ENCODE data around the gene PVALEF.

The PVALEF gene

DNA sequence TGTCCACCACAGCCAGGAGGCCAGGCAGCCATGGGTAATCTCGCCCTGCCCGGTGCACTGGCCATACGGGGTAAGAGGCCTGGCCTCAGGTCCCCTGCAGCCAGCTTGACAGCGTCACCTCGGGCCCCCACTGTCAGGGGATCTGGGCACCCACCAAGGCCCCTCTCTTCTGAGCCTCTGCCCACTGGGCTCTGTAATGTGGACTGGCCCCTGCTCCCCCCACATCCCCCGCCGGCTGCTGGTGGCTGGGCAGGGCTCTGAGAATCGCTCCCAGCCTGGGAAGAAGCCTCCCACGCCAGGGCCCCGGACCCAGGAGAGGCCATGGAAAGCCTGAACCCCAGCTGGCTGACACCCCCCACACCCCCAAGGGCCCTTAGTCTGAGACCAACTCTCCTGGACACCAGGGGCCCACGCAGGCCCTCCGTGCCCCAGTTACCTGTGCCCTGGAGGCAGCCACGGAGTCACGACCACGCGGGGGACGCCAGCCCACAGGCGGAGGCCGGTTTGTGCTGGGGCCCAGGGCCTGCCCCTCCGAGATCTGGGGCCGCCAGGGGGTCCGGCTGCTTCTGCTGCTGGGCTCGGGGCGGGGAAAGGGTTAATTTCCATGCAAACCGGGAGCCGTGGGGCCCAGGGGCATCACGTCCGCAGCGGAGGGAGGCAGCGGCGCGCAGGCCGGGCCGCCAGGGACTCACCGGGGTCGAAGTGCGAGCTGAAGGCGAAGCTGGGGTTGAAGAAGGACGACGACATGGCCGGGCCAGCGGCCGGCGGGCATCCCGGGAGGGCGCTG, at the start of gene PVALEF:
Gene PVALEF, plus strand, starts transcription at position 262 of the 787 bp plus-strand sequence. CDS start 15,720 bp downstream, outside the sequence.
- peaks cover 66% of the 10 kb centered on the region for H3K27me3 ChIP-seq
- peaks cover 81% of the 10 kb centered on the region for H3K4me1 ChIP-seq
- H3K27ac ChIP-seq = peak within 1 kb of the TSS; percentile 14
- peak within 1 kb of the TSS; percentile 90 for H3K4me2 ChIP-seq
- H3K9ac ChIP-seq = 0 out of 2 replicates have a peak within 1 kb of the TSS, but pooled peaks have one; percentile 12
- H3K36me3 ChIP-seq = no peaks in the 10 kb centered on the region
- peak within 1 kb of the TSS; percentile 64 for H3K4me3 ChIP-seq
- TF ChIP-seq Cebpa-rat (IDR thresholded peaks at IDR 0.05) = no peak
- H4K20me1 ChIP-seq = peaks cover 19% of the 10 kb centered on the region
- H3K9me3 ChIP-seq = no peaks in the 10 kb centered on the region

DNA sequence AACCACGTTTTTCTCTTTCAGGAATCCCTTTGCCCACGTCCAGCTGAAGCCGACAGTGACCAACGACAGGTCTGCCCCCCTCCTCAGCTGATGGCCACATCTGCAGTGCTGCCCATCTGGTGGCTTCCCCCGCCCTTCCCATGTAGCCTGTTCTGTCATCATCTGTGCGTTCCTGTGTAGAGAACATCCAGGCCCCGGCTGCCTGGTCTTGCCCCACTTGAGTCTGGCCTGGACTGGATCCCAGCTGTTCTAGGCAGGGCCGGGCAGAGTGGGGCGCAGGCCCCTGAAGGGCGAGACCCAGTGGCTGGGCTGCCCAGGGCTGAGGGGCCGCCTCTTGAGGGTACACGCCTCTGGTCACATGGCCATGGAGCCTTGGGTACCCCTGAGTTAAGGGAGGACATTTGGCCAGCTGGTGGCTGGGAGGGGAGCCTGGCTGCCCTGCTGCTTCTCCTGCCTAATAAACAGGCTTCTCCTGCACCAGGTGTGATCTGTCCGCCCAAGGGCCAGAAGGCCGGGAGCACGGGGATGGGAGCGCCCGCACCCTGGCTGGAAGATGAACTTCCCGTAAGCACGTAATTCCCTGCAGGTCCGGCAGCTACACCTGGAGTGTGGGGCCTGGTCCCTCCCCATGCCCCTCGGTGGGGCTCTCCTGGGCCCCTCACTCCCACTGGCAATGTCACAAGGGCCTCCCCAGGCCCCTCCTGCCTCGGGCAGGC, 49.4 kb upstream of the PVALEF start:
- H3K9me3 ChIP-seq = no peaks in the 10 kb centered on the region
- no peak overlapping the region for H3K9ac ChIP-seq
- no peak for TF ChIP-seq Cebpa-rat (IDR thresholded peaks at IDR 0.05)
- H3K4me1 ChIP-seq = peaks cover 62% of the 10 kb centered on the region
- H3K27me3 ChIP-seq = peaks cover 73% of the 10 kb centered on the region
- peaks cover 51% of the 10 kb centered on the region for H4K20me1 ChIP-seq
- H3K4me2 ChIP-seq = peak overlapping the region; percentile 79
- no peak overlapping the region for H3K27ac ChIP-seq
- peak overlapping the region; percentile 25 for H3K4me3 ChIP-seq
- H3K36me3 ChIP-seq = no peaks in the 10 kb centered on the region

DNA sequence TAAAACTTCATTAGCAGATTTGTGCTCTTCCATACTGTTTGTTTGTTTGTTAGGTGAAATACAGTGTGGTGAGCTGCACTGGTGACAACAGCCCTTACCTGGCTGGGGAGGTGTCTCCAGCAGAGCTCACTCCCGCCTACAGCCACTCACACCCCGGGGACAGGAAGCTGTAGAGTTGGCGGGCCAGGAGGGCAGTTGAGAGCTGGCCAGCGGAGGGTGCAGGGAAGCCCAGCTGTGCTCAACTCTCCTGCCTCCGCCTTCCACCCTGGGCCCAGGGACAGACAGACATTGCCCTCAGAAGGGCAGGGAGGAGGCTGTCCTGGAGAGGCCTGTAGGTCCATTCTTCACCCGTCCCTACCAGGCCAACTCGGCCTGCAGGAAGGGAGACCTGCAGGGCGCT, 48.6 kb upstream of the PVALEF start:
- Histone ChIP-seq H3K4me1 (peaks cover 57% of the 10 kb centered on the region), H3K9ac (no peak overlapping the region), H3K4me3 (no peak overlapping the region)

DNA sequence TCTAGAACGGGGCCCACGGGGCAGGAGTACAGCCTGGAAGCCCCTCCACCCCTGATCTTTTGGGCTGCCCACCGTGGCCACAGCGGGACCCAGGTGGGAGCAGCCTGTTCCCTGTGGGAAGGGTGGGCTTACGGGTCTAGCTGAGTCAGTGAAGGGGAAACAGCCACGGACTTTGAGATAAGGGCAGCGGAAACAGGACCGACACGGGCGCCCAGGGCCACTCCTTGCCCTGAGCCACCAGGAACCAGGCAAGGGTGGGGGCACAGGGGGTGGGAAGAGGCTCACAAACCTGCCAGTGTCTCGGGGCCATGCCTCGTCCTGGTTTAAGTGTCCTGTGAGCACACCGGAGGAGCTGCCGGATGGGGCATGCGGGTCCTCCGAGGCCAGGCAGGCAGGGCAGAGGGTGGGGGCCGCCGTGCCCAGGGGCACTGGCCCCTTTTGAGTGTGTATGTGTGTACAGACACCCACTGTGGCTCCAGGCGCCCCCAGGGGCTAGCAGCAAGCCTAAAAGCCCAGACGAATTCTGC, 47.6 kb upstream of the PVALEF start:
- TF ChIP-seq Cebpa-rat (IDR thresholded peaks at IDR 0.05) = no peak
- Histone ChIP-seq H3K4me2 (peak overlapping the region; percentile 79; the same call in 1 of the 2 replicates), H3K9ac (no peak overlapping the region), H3K9me3 (no peaks in the 10 kb centered on the region), H3K36me3 (no peaks in the 10 kb centered on the region), H3K27me3 (peaks cover 56% of the 10 kb centered on the region), H3K4me1 (peaks cover 57% of the 10 kb centered on the region), H4K20me1 (peaks cover 34% of the 10 kb centered on the region), H3K4me3 (no peak overlapping the region), H3K27ac (no peak overlapping the region)

More for the DNA sequence above, 48.6 kb upstream of the PVALEF start:
- Histone ChIP-seq H3K9me3 (no peaks in the 10 kb centered on the region), H3K27me3 (peaks cover 65% of the 10 kb centered on the region), H3K4me2 (peak overlapping the region; percentile 79), H4K20me1 (peaks cover 43% of the 10 kb centered on the region), H3K36me3 (no peaks in the 10 kb centered on the region), H3K27ac (no peak overlapping the region)
- no peak for TF ChIP-seq Cebpa-rat (IDR thresholded peaks at IDR 0.05)

DNA sequence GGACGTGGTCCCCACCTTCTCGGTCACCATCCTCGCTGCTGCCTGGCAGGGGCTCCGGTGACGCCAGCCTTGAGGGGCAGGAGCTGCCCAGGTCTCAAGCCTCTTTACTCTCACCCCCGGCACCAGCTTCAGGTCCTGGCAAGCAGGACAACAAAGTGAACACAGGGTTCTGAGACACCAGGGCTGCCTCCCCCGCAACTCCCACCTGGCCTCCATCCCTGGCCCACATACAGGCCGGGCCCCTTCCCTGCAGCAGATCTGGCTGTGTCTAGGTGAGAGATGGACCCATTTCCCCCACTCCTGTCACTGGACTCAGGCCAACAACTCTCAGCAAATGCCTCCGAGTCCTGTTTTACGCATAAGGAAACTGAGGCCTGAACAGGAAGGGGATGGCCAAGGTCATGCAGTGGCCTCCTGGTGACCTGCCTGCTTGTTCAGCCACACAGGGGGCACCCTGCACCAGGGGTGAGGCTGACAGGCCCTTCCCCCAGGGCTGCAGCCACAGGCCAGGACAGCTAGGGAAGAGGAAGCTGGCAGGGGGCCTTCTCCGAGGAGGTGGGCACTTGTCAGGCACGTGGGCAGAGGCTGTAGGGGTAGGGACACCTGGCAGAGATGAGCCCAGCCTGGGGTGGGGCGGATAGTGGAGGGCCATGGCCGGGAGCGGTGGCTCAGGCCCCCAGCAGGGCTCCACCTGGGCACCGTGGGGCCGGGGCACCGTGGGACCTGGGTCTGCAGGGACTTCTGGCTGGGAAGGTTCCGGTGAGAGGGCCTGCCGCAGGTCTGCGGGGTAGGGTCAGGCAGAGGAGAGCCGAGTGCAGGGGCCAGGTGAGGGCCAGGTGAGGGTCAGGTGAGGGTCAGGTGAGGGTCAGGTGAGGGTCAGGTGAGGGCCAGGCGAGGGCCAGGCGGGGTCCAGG, 46.7 kb upstream of the PVALEF start:
- H3K9me3 ChIP-seq = no peaks in the 10 kb centered on the region
- H3K27me3 ChIP-seq = peaks cover 52% of the 10 kb centered on the region
- H3K4me3 ChIP-seq = no peak overlapping the region
- H3K36me3 ChIP-seq = no peaks in the 10 kb centered on the region
- no peak for TF ChIP-seq Cebpa-rat (IDR thresholded peaks at IDR 0.05)
- peak overlapping the region; percentile 79; the same call in 1 of the 2 replicates for H3K4me2 ChIP-seq
- peaks cover 57% of the 10 kb centered on the region for H3K4me1 ChIP-seq
- no peak overlapping the region for H3K9ac ChIP-seq
- H3K27ac ChIP-seq = no peak overlapping the region
- peaks cover 34% of the 10 kb centered on the region for H4K20me1 ChIP-seq

DNA sequence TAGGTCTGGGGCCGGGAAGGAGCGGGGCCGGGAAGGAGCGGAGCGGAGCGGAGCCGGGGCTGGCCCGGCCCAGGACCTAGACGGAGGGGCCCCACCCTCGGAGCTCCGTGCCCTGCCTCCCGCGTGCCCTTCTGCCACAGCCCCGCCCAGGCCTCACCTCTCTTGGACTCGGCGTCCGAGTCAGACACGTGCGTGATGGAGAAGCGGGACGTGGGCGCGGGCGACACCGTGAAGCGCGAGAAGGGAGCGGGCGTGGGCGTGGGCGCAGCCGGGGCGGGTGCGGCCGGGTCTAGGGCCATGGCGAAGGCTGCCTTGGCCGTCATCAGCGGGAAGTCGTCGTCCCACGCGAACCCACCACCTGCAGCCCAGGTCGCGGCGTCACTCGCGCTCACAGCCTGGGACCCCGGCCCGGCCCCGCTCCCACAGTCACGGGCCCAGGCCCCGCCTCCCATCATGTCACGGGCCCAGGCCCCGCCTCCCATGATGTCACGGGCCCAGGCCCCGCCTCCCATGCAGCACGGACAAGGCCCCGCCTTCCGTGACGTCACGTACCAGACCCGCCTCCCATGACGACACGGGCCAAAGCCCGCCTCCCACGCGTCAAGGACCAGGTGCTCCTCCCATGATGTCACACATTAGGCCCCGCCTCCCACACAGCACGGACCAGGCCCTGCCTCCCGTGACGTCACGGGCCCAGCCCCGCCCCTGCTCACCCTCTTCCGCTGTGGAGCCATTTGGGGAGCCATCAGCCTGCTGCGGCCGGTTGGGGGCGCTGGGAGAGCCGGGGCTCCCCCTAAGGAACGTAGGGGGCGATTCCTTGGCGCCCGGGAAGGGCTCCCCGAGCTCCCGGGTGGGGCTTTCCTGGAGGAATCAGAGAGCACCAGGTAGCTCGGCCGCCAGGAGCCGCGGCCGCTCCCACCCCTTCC, 45.8 kb upstream of the PVALEF start:
- H3K9ac ChIP-seq = no peak overlapping the region
- TF ChIP-seq Cebpa-rat (IDR thresholded peaks at IDR 0.05) = no peak
- peak overlapping the region; percentile 79; the same call in 1 of the 2 replicates for H3K4me2 ChIP-seq
- no peaks in the 10 kb centered on the region for H3K9me3 ChIP-seq
- peaks cover 49% of the 10 kb centered on the region for H3K27me3 ChIP-seq
- no peaks in the 10 kb centered on the region for H3K36me3 ChIP-seq
- H3K4me1 ChIP-seq = peaks cover 50% of the 10 kb centered on the region
- H3K27ac ChIP-seq = no peak overlapping the region
- H3K4me3 ChIP-seq = no peak overlapping the region
- peaks cover 26% of the 10 kb centered on the region for H4K20me1 ChIP-seq

DNA sequence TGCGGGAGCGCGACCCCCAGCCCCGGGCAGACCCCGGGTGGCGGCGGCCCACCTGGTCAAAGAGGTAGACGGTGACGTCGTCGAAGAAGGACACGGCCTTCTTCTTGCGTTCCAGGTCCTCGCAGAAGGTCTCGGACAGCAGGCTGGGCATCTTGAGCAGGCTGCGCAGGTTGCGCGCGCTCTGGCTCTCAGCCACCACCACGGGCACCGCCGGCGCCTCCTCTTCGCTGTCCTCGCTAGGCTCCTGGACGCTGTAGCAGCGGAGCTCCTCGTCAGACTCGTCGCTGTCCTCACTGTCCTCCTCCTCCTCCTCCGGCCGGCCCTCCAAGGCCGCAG, 45.2 kb upstream of the PVALEF start:
- Histone ChIP-seq H3K9me3 (no peaks in the 10 kb centered on the region), H3K4me3 (no peak overlapping the region), H3K27me3 (peaks cover 43% of the 10 kb centered on the region), H3K36me3 (no peaks in the 10 kb centered on the region), H3K9ac (no peak overlapping the region), H3K4me1 (peaks cover 44% of the 10 kb centered on the region), H4K20me1 (peaks cover 19% of the 10 kb centered on the region), H3K27ac (no peak overlapping the region), H3K4me2 (no peak overlapping the region)
- TF ChIP-seq Cebpa-rat (IDR thresholded peaks at IDR 0.05) = no peak

DNA sequence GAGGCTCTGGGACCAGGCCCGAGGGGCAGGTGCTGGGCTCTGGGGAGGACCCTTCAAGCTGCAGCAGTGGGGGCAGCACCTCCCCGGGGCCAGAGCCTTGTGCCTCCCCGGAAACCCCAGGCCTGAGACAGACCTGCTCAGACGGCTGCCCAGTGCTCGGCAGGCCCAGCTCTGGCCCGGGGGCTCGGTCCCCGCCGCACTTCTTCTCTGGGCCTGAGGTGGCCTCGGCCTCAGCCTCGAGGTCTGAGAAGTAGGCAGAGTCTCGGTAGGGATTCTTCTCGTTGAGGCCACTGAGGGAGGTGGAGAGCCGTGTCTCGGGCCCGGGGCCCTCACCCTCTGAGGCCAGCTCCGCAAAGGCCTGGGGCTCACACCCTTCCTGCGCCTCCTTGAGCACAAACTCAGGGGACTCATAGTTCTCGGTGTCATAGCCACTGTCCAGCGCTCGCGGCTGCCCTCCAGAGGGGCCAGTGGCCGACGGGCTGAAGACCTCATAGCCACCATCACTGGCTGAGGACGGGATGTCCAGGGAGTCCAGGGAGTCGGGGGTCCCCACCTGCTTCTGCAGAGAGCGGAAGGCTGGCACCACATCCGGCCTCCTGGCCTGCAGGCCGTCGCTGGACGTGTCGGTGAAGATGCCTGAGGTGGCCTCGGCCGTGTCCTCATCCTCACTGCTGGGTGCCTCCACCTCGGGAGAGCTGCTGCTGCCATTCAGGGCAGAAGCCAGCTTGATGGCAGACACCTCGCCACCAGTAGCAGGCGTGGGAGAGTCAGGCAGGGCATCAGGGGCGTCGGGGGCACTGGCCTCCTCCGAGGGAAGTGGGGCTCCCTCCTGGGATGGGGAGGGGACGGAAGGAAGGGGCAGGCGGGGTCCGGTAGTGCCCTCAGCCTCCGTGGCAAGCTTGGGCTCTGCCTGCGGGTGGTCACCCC, 44.3 kb upstream of the PVALEF start:
- no peaks in the 10 kb centered on the region for H3K36me3 ChIP-seq
- H4K20me1 ChIP-seq = peaks cover 11% of the 10 kb centered on the region
- no peak overlapping the region for H3K4me2 ChIP-seq
- H3K4me1 ChIP-seq = peaks cover 36% of the 10 kb centered on the region
- no peaks in the 10 kb centered on the region for H3K9me3 ChIP-seq
- no peak overlapping the region for H3K4me3 ChIP-seq
- no peak for TF ChIP-seq Cebpa-rat (IDR thresholded peaks at IDR 0.05)
- no peak overlapping the region for H3K9ac ChIP-seq
- peaks cover 36% of the 10 kb centered on the region for H3K27me3 ChIP-seq
- H3K27ac ChIP-seq = no peak overlapping the region

Measured in BLaER1 (cell line).